ENCODE measurements around the gene AHCTF1. TPM values are rescaled to one million over a fixed set of nuclear protein-coding genes. Genes with fewer than 3 reads are reported as not detected.
"Not testable (repeated sequence)": the region's sequence is repeated elsewhere in the genome, so short reads cannot be mapped to it uniquely, and the experiment has no call there.

AHCTF1 gene
- total RNA-seq, 1 donor from 2014 or later: 41.0 TPM

DNA sequence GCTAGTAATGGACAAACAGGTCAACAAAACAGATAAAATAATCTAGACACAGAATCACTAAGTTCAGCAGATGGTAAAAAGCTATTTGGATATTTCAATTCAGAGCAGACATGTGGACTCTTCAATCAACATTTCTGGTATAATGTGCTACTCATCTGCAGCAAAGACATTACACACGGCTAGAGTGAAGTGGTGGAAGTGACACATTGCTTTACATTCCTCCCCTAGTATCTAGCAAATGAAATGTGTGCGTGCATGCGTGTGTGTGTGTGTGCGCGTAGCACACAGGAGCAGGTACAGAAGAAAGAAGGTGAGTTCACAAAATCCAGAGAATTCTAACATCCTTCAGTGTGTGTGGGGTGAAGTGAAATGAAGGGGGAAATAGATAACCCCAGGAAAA is 8.3 kb downstream of the AHCTF1 start:
- Histone ChIP-seq H3K4me1 (peaks cover 30% of the 10 kb centered on the region), H3K9me3 (no peaks in the 10 kb centered on the region), H3K36me3 (peaks cover 0 to 3% of the 10 kb centered on the region in 2 donors), H3K4me3 (no peak overlapping the region), H3K27me3 (no peaks in the 10 kb centered on the region), H3K27ac (no peak overlapping the region)
- intact Hi-C loops (cut with DNase I): no loop called here
- TF ChIP-seq CTCF (IDR thresholded peaks at IDR 0.05) (no peak), POLR2AphosphoS5 (IDR thresholded peaks at IDR 0.05; ENCODE audit: insufficient read depth in 1 of 2, low read depth in 1 of 2) (no peak), POLR2A (IDR thresholded peaks at IDR 0.05) (no peak)
- DNase-seq (ENCODE audit: extremely low spot score in 2 of 2): no peak

GRCh38 chr1:246921481-246921880 is 10.3 kb downstream of the AHCTF1 start:
- DNase-seq (ENCODE audit: extremely low spot score in 2 of 2): no peak

GRCh38 chr1:246919902-246920301 is 11.8 kb downstream of the AHCTF1 start:
- Histone ChIP-seq H3K36me3 (no peaks in the 10 kb centered on the region), H3K27me3 (no peaks in the 10 kb centered on the region), H3K4me3 (no peak overlapping the region), H3K9me3 (no peaks in the 10 kb centered on the region), H3K27ac (no peak overlapping the region), H3K4me1 (peaks cover 26% of the 10 kb centered on the region)
- TF ChIP-seq CTCF (IDR thresholded peaks at IDR 0.05) (no peak), POLR2A (IDR thresholded peaks at IDR 0.05) (no peak), POLR2AphosphoS5 (IDR thresholded peaks at IDR 0.05; ENCODE audit: insufficient read depth in 1 of 2, low read depth in 1 of 2) (no peak)
- intact Hi-C loops (cut with DNase I): no loop called here
- DNase-seq (ENCODE audit: extremely low spot score in 2 of 2): no peak

More at GRCh38 chr1:246921481-246921880, 10.3 kb downstream of the AHCTF1 start:
- Histone ChIP-seq H3K9me3 (no peaks in the 10 kb centered on the region), H3K27ac (no peak overlapping the region), H3K4me3 (no peak overlapping the region), H3K4me1 (peaks cover 33% of the 10 kb centered on the region), H3K36me3 (peaks cover 0 to under 1% of the 10 kb centered on the region in 2 donors), H3K27me3 (no peaks in the 10 kb centered on the region)
- intact Hi-C loops (cut with DNase I): no loop called here
- TF ChIP-seq POLR2A (IDR thresholded peaks at IDR 0.05) (no peak), CTCF (IDR thresholded peaks at IDR 0.05) (no peak), POLR2AphosphoS5 (IDR thresholded peaks at IDR 0.05; ENCODE audit: insufficient read depth in 1 of 2, low read depth in 1 of 2) (no peak)

DNA sequence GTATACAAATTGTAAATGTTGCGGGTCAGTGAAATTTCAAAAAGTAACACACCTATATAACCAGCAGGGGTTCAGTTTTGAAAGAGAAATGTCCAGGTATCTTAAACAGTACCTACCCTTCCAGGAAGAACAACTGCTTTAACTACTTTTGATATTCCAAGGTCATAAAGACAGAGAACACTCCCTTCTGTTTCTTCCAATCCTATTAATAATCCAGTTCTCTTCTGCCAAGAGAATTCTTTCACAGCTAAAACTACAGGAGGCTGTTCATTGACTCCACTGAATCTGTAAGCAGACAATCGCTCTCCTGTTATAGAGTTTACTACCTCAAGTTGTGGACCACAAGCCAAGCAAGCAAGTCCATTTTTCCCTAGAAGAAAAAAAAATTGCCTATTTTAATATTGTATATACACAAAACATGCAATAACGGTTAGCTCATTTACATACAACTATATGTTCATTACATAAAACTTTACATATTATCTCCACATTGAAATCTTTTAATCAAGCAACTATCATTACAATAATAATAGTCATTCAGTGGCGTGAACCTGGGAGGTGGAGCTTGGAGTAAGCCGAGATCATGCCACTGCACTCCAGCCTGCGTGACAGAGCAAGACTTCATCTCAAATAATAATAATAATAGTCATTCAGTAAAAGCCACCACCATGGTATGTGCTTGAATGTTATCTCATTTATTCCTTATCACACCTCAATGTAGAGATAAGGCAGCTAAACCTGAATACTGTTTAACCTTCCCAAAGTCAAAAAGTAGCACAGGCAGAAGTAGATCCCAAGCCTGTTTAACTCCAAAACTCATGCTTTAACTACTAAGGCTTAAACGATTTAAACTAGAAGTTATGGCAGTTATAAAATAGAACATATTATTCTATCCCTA is 15.5 kb downstream of the AHCTF1 start:
- H3K36me3 ChIP-seq; H3K27me3 ChIP-seq; intact Hi-C loops (cut with DNase I); DNase-seq (ENCODE audit: extremely low spot score in 2 of 2); H3K4me3 ChIP-seq; H3K4me1 ChIP-seq; H3K27ac ChIP-seq; H3K9me3 ChIP-seq: not testable (repeated sequence)

GRCh38 chr1:246907472-246907871 is 24.3 kb downstream of the AHCTF1 start:
- H3K4me1 ChIP-seq: peaks cover 12% of the 10 kb centered on the region
- no peak for DNase-seq (ENCODE audit: extremely low spot score in 2 of 2)
- H3K4me3 ChIP-seq: no peak overlapping the region
- H3K9me3 ChIP-seq: no peaks in the 10 kb centered on the region
- TF ChIP-seq POLR2A (IDR thresholded peaks at IDR 0.05) (no peak), CTCF (IDR thresholded peaks at IDR 0.05) (peak in 1 of 3 experiments; percentile 22), POLR2AphosphoS5 (IDR thresholded peaks at IDR 0.05; ENCODE audit: insufficient read depth in 1 of 2, low read depth in 1 of 2) (no peak)
- intact Hi-C loops (cut with DNase I): no loop called here
- H3K27ac ChIP-seq: no peak overlapping the region
- H3K27me3 ChIP-seq: no peaks in the 10 kb centered on the region
- H3K36me3 ChIP-seq: peaks cover 0 to 50% of the 10 kb centered on the region in 2 donors

Measured in vagina (tissue), 2 donors.